AML-193 (cell line): ENCODE results near the gene ZIC4.

Experiments used
- DNase-seq, 2 experiments: peaks; one replicate each; lab custom pipeline; 2025; lab: John Stamatoyannopoulos, UW

The ZIC4 gene

GRCh38 chr3:147390589-147391569, 15.5 kb downstream of the ZIC4 start:
- no peak for DNase-seq

- DNase-seq = no peak
Observed at GRCh38 chr3:147389717-147390116, 16.6 kb downstream of the ZIC4 start.

DNA sequence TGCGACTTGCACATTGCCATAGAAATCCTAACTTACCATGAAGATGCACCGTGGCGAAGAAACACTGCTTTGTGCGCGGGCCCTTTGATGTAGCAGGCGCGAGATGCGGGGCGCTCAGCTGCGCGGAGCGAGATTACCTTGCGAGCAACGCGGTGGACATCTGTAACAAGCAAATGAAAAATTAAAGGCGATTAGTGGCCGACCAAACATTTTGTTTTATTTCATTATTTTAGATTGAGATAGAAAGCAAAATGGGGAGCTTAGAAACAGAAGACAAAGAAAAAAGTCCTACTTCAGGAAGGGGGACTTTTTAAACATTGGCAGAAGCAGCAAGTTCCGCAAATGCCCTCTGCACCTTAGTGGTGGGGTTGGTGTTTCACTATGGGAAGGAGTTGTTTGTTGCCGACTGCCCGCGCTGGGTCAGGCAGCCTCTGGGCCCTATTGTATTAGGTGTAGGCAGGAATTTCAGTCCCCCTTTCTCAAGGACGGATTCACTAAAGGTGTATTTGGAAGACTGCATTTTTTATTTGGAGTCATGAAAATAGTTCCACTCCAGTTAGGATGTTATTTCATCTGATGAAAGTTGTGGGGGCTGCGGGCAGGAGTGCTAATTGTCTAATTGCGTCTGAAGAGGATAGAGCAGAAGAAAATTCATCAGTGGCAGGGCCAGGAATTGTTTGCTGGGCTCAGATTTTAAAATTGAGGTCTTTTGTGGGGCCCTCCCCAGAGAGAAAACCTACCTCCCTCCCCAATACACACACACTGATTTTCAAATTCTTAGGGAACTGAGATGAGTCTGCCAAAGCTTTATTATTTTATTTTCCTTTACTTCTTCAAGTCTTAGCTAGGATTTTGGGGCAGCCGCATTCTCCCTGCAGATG, 17.4 kb downstream of the ZIC4 start:
- DNase-seq = no peak

DNA sequence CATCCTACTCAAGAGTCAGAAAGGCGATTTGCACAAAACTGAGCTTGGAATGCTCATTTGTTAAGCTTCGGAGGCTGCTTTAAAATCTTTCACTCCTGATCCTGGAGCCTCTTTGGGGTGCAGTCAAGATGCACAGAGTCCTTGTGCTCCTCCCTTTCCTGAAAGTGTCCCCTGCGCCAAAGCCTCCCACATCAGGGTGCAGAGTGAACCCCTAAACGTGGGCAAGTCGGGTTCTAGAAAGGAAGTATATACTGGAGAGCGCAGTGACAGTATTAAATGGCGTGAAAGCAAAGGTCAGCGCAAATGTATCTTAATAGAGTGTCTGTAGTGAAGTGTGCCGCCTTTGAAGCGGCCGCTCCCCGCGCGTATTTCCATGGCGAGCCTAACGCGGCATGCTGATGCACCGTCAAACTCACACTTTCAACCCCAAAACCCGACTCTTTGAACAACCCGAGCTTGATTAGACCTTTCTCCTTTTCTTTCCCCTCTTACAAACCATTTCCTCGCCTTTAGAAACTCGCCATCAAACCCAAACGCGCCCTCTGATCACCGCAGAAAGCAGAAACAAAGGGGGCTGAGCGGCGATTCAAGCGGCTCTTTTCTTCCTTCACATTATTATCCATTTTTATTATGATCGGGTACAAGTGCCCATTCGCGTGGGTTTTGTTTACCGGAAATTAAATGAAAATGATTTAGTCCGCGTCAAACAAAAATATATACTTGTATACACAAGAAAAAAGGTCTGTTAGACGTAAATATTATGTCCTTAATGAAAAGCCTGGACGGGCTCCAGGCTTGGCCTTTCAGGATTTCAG, 18.3 kb downstream of the ZIC4 start:
- DNase-seq = no peak

DNA sequence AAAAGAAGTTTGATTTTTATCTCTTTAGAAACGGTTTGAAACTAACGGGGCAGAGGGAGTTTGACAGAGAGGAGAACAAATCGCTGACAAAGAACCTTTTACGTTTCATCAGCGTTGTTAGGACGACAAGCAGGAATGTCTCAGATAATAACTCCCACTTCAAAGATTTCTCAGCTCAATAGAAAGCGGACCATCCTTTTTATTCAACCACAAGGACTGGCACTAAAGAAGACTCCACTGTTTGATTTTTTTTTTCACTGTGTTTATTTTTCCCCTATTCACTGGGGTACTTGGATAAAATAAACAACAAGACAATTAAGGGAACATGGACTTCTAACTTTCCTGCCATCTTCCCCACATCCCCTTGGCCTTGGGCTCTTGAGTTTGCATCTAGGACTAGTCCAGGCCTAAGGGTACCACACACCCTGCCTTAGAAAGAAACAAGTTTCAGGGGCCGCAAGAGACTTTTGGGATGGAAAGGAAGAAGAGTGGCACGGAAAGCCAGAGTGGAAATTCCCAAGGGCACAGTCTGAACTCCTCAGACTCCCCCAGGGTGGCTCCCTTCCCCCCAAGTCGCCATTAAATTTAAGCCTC, 19.0 kb downstream of the ZIC4 start:
- no peak for DNase-seq

DNA sequence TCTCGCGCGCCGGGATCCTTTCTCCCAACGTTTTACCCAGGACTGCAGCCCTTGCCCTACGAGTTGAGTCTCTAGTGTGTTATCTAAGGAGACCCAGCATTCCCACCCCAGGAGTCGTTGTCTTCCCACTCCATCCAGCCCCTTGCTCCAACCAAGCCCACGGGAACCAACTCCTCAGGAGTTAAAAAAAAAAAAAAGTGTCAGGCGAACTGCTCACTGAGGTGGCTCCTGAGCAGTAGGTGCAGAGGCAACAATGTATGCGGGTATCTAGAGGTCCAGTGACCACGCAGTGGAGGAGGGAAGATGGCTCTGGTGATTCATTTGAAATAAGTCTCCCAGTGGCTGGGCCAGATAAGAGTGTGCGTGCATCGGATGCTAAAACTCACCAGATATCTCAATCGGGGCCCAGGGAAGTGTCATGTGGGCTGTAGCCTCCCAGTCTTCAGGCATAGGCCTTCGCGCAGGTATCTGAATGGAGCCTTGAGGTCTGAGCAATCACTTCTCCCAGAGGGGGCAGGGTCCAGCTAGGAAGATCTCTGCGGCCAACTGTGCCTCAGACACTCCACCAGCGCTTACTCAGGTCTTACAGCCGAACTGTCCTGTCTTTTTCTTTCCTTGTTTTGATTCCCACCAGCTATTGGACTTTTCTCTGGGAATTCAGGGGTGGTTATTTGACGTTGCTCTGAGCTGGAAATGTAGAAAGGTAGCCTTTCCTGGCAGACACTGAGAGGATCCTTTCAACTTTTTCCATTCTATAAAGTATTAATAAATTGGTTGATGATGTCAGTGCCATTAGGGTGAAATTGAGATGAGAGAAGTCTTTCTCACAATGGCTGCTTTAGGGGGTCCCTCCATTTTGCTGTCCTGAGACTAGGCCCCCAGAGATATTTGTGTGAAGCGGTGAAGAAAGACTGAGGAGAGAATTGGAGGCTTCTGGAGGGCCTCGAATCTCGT, 21.0 kb downstream of the ZIC4 start:
- no peak for DNase-seq

- DNase-seq = no peak
Observed at GRCh38 chr3:147384210-147385058, 21.9 kb downstream of the ZIC4 start.

GRCh38 chr3:147383617-147384016, 22.7 kb downstream of the ZIC4 start:
- no peak for DNase-seq

DNA sequence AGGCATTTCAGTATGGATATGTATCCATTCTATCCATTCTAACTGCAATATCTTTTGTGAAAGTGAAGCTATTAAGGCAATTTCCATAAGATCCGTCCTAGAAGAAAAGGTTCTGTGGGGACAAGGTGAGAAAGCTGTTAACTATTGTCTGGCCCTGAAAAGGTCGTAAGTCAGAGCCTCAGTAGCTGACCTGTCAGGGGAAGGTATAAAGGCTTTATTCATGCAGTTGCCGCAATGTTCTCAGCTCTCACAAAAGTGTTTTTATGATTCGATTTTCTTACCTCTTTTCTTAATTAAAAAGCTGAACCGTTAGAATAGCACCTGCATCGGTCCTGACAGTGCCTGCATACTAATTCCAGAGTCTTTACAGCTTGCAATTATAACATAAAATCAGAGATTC, 24.7 kb downstream of the ZIC4 start:
- no peak for DNase-seq

GRCh38 chr3:147380977-147381376, 25.4 kb downstream of the ZIC4 start:
- DNase-seq = no peak

- no peak for DNase-seq
Observed at GRCh38 chr3:147380387-147380951, 25.9 kb downstream of the ZIC4 start.

DNA sequence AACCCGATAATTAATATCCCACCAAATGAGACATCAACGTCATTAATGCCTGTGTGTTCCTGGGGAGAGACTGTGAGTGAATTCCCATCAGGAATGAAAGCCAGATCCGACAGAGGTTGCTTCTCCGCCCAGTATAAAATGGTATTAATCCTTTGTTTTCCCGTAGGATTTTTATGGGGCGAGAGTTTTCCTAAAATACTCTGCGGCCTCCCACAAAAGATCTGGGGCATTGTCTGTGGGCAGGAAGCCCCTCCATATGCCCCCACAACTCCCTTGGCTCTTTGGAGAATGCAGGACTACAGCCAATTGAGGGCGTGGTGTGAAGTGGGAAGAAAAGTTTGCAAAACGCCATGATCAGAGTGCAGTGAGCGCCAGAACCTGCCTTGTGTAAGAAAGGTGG, 26.7 kb downstream of the ZIC4 start:
- DNase-seq = no peak

DNA sequence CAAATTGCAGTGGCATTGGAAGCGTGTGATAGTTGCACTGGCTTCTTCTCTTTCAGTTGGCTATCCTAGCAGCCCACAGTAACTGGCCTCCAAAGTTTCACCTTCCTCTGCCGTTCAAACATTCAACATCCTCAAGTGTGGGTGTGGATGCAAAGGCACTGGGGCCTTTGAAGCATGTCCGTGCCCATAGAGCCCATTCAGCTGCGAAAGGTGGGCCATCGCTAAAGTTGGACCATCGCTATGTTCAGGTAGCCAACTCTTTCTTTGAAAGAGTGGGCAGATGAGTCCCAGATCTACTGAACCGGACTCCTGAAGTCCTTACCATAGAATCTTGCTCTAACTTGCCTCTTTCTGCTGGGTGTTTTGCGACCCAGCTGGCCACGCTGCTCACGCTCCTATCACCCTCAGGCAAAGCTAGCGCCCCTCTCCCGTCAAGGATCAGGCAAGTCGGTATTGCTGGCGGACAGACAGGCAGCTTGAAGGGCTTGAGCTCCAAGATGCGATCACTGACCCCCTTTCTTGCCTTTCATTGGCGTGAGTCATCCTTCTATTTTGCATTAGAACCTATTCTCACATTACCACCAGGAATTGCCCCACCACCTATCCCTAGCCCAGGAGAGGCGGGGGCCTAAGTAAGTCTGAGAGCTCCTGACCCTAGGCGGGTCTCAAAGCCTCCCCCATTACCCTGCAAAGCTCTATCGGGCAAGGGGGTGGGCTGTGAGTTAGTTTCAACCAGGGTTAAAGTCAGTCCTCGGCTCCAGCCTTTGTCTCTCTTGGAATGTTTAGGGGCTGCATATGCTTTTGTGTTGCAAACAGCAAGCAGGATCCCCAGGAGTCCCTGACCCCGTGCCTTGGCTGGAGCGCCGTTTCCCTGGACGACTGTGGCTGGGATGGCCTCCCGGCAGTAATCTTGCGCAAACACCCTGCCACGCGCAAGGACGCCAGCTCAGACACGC, 28.7 kb downstream of the ZIC4 start:
- DNase-seq = no peak

DNA sequence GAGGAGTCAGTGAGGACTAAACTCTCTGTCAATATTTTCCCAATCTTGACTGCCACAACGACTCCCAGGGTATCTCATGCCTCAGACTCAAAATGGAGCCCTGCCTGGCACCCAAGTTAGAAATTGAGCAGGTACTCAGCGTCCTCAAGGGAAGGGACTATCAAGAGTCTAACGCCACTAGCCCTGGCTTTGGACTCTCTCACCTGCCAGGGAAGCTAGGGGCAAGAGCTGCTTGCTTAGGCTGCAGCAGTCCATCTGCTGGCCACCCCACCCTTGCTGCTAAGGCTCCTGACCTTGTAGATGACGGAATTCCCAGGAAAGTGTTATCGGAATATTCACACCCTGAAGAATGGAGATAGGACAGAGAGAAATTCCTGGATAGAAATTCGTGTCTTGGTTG, 33.0 kb downstream of the ZIC4 start:
- no peak for DNase-seq

DNA sequence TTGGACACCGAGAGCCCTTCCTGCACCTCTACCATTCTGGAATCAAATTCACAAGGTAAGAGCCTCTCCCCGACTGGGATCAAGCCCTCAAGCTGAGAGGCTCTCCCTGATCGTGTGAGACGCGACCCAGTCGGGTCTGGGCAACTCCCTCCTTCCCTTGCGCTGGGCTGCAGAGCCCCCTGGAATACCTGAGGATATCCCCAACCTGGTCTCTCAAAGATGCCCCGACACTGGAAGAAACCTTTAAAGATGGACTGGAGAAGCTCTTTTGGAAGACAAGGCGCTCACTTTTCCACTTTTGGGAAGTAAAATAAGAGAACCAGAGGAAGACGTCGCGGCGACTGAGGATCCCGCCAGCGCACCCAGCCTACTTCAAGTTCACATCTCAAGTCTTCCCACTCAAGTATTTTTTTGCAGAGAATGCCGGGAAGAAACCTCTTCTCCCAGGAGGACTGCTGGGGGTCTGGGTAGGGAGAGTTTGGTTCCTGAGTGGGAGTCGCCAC, 33.8 kb downstream of the ZIC4 start:
- no peak for DNase-seq

- DNase-seq = no peak
Observed at GRCh38 chr3:147371771-147372340, 34.5 kb downstream of the ZIC4 start.

DNA sequence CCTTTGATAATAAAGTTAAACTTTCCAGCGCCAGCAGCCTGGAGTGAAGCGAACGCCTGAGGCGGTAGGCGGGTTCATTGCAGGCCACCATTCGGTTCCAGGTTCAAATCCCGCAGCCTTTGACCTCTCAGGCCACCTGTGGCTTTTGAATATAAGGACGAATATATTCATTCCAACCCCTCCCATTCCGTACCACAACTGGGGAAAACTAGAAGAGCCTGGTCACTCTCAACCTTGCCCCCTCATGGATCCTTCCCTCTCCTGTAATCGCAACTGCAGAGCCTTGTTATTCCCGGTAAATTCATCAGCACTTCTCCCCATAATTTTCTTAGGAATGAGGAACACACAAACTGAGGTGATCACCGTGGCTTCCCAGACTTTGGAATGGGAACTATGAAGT, 35.2 kb downstream of the ZIC4 start:
- no peak for DNase-seq
